ENCODE results near the gene TUBB6. TPM values are rescaled to one million over a fixed set of nuclear protein-coding genes. Genes with fewer than 3 reads are reported as not detected.

TUBB6 gene
- total RNA-seq, 1 experiment from 2014 or later, result 149 TPM

DNA sequence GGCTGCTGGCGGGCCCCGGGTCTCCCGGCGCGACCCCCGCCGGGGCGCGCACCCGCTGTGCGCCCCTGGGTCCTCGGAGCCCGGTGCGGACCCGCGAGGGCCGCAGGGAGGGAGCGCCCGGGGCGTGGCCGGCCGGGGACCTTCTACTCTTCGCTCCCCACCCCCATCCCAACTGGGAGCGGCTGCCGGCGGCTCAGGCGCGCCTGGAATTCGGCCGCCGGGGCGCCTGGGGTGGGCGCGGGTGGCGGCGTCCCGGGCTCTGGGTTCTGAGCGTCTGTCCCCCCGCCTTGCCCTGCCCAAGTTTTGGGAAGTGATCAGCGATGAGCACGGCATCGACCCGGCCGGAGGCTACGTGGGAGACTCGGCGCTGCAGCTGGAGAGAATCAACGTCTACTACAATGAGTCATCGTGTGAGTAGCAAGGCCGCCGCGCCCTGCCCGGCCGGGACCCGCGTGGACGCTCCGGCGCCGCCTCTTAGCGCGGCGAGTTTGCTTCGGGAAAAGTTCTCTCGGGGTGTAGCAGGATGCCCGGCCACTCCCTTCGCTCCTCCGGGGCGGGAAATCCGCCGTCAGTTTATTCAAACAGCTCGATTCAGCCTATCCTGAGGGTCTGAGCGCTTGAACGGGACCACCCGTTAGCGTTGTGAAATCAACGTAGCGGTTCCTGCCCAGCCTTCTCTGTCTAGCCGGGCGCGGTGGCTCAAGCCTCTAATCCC lies 502 bp downstream of the TUBB6 start:
- Mint-ChIP-seq H3K36me3 (ENCODE audit: insufficient read depth, unreplicated experiment) (peaks cover 53% of the 10 kb centered on the region), H3K27ac (ENCODE audit: unreplicated experiment) (peak overlapping the region; percentile 81), H3K4me1 (ENCODE audit: low read depth, unreplicated experiment) (peaks cover 12% of the 10 kb centered on the region), H3K27me3 (ENCODE audit: insufficient read depth, unreplicated experiment) (no peaks in the 10 kb centered on the region), H3K4me3 (ENCODE audit: unreplicated experiment) (peak overlapping the region; percentile 80), H3K9me3 (ENCODE audit: unreplicated experiment) (no peaks in the 10 kb centered on the region)
- Histone ChIP-seq H3K27me3 (replicated peaks; ENCODE audit: control insufficient read depth, insufficient read depth, low read length) (no peaks in the 10 kb centered on the region), H3K36me3 (ENCODE audit: control insufficient read depth, insufficient read depth, low read length) (peaks cover 2% of the 10 kb centered on the region; the same call in 1 of the 2 replicates), H3K9me3 (peaks cover 18% of the 10 kb centered on the region), H3K4me3 (ENCODE audit: low read depth, low read length) (peak overlapping the region; percentile 48), H3K4me1 (peaks cover 20% of the 10 kb centered on the region)
- CTCF ChIA-PET, result interaction anchor here (0.6 to 1.1 kb wide), 2 partner anchors 36 to 69 kb away, joined by 3 to 4 read pairs; partner anchors contain the start of gene AFG3L2
- intact Hi-C loops (cut with micrococcal nuclease; ENCODE audit: unreplicated experiment), result loop anchor here (1.0 to 2.0 kb wide), 2 partner anchors 20 to 30 kb away; no protein-coding TSS in a partner anchor
- TF ChIP-seq, protein P1, sequence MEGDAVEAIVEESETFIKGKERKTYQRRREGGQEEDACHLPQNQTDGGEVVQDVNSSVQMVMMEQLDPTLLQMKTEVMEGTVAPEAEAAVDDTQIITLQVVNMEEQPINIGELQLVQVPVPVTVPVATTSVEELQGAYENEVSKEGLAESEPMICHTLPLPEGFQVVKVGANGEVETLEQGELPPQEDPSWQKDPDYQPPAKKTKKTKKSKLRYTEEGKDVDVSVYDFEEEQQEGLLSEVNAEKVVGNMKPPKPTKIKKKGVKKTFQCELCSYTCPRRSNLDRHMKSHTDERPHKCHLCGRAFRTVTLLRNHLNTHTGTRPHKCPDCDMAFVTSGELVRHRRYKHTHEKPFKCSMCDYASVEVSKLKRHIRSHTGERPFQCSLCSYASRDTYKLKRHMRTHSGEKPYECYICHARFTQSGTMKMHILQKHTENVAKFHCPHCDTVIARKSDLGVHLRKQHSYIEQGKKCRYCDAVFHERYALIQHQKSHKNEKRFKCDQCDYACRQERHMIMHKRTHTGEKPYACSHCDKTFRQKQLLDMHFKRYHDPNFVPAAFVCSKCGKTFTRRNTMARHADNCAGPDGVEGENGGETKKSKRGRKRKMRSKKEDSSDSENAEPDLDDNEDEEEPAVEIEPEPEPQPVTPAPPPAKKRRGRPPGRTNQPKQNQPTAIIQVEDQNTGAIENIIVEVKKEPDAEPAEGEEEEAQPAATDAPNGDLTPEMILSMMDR (IDR thresholded peaks at IDR 0.05; ENCODE audit: insufficient read depth in 1 of 2, low read depth in 1 of 2, low read length in 1 of 2, severe bottlenecking in 1 of 2, unreplicated experiment in 1 of 2), result no peak
- peak; percentile 72 to 85 for DNase-seq
- no TSS peak for BruUV-seq (replicated peaks)
- POLR2A ChIA-PET, result interaction anchor here (0.6 to 1.0 kb wide), 2 partner anchors 8 to 30 kb away, joined by 8 to 23 read pairs; no protein-coding TSS in a partner anchor

DNA sequence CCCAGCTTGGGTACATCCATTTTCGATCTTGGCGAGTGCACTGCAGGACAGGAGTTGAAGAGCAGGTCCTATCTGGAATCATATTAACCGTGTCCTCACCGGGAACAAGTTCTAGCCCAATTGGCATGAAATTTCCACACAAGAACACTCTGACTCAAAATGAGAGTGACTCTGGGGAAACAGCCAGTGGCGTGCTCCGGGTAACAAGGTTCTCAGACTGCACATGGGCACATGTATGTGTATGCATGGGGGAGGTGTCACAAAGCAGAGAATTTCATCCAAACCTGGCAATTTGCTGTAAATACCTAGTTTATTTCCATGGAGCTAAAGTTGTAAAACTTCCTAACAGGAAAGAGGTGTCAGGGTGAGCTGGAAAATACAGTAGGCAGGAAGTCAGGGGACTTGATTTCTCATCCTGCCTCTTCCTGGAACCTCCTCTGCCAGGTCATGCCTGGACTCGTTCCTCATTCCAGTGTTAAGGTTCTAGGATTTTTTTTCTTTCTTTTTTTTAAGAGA lies 1.7 kb downstream of the TUBB6 start:
- H3K9me3 Mint-ChIP-seq (ENCODE audit: unreplicated experiment), result no peaks in the 10 kb centered on the region
- TF ChIP-seq, protein P1 (IDR thresholded peaks at IDR 0.05; ENCODE audit: insufficient read depth in 1 of 2, low read depth in 1 of 2, low read length in 1 of 2, severe bottlenecking in 1 of 2, unreplicated experiment in 1 of 2), result no peak
- intact Hi-C loops (cut with micrococcal nuclease; ENCODE audit: unreplicated experiment), result loop anchor here (2.0 kb wide), 1 partner anchor 31 kb away; no protein-coding TSS in a partner anchor
- POLR2A ChIA-PET, result interaction anchor here (0.7 to 1.0 kb wide), 2 partner anchors 31 to 68 kb away, joined by 3 to 8 read pairs; no protein-coding TSS in a partner anchor
- no peak for DNase-seq
- CTCF ChIA-PET, result interaction anchor here (1.1 to 1.7 kb wide), 2 partner anchors 31 to 38 kb away, joined by 4 read pairs; no protein-coding TSS in a partner anchor
- TSS peak; percentile 37 for BruUV-seq (replicated peaks)
- H3K9me3 ChIP-seq, result peaks cover 18% of the 10 kb centered on the region
- no peaks in the 10 kb centered on the region for H3K27me3 Mint-ChIP-seq (ENCODE audit: insufficient read depth, unreplicated experiment)
- peak overlapping the region; percentile 80 for H3K4me3 Mint-ChIP-seq (ENCODE audit: unreplicated experiment)
- H3K36me3 ChIP-seq (ENCODE audit: control insufficient read depth, insufficient read depth, low read length), result peaks cover 2% of the 10 kb centered on the region; the same call in 1 of the 2 replicates
- peaks cover 62% of the 10 kb centered on the region for H3K36me3 Mint-ChIP-seq (ENCODE audit: insufficient read depth, unreplicated experiment)
- H3K4me3 ChIP-seq (ENCODE audit: low read depth, low read length), result peak overlapping the region; percentile 48
- no peaks in the 10 kb centered on the region for H3K27me3 ChIP-seq (replicated peaks; ENCODE audit: control insufficient read depth, insufficient read depth, low read length)
- H3K4me1 Mint-ChIP-seq (ENCODE audit: low read depth, unreplicated experiment), result peaks cover 12% of the 10 kb centered on the region
- H3K27ac Mint-ChIP-seq (ENCODE audit: unreplicated experiment), result peak overlapping the region; percentile 81
- H3K4me1 ChIP-seq, result peaks cover 20% of the 10 kb centered on the region

DNA sequence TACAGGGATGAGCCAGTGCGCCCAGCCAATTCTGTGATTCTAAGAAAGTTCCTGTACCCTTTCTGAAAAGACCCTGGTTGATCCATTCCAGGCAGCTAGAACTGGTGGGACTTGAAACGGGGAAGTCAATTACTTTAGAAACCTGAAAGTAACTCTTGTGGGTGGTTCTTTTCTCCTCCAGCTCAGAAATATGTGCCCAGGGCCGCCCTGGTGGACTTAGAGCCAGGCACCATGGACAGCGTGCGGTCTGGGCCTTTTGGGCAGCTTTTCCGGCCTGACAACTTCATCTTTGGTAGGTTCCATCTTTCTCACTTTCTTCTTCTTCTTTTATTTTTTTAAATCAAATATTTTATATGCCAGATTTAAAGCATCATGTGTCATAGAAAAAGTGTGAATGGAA lies 2.7 kb downstream of the TUBB6 start:
- peaks cover 12% of the 10 kb centered on the region for H3K4me1 Mint-ChIP-seq (ENCODE audit: low read depth, unreplicated experiment)
- no peaks in the 10 kb centered on the region for H3K27me3 Mint-ChIP-seq (ENCODE audit: insufficient read depth, unreplicated experiment)
- H3K27me3 ChIP-seq (replicated peaks; ENCODE audit: control insufficient read depth, insufficient read depth, low read length), result no peaks in the 10 kb centered on the region
- no peaks in the 10 kb centered on the region for H3K9me3 Mint-ChIP-seq (ENCODE audit: unreplicated experiment)
- BruUV-seq (replicated peaks), result no TSS peak
- intact Hi-C loops (cut with micrococcal nuclease; ENCODE audit: unreplicated experiment), result no loop called here
- no peak for DNase-seq
- H3K36me3 Mint-ChIP-seq (ENCODE audit: insufficient read depth, unreplicated experiment), result peaks cover 63% of the 10 kb centered on the region
- ChIA-PET POLR2A (no interaction called here), CTCF (interaction anchor here (1.7 kb wide), 1 partner anchor 32 kb away, joined by 4 read pairs; no protein-coding TSS in a partner anchor)
- no peak overlapping the region for H3K4me3 ChIP-seq (ENCODE audit: low read depth, low read length)
- H3K27ac Mint-ChIP-seq (ENCODE audit: unreplicated experiment), result no peak overlapping the region
- TF ChIP-seq, protein P1 (IDR thresholded peaks at IDR 0.05; ENCODE audit: insufficient read depth in 1 of 2, low read depth in 1 of 2, low read length in 1 of 2, severe bottlenecking in 1 of 2, unreplicated experiment in 1 of 2), result no peak
- peak overlapping the region; percentile 29 for H3K4me3 Mint-ChIP-seq (ENCODE audit: unreplicated experiment)
- peaks cover 18% of the 10 kb centered on the region for H3K9me3 ChIP-seq
- peaks cover 19% of the 10 kb centered on the region for H3K4me1 ChIP-seq
- peaks cover 2% of the 10 kb centered on the region; the same call in 1 of the 2 replicates for H3K36me3 ChIP-seq (ENCODE audit: control insufficient read depth, insufficient read depth, low read length)
